Measurements from ENCODE around the gene SLC35E1.
"Not testable (repeated sequence)": the region's sequence is repeated elsewhere in the genome, so short reads cannot be mapped to it uniquely, and the experiment has no call there.

Gene SLC35E1

GRCh38 chr19:16509141-16510061 lies 62.8 kb downstream of the SLC35E1 start:
- Histone ChIP-seq H3K36me3 (ENCODE audit: control insufficient read depth, low read length) (peaks cover 33% of the 10 kb centered on the region), H3K4me2 (ENCODE audit: low read length) (no peak overlapping the region), H3F3A (ENCODE audit: control insufficient read depth, insufficient read depth) (no peaks in the 10 kb centered on the region), H3K4me3 (ENCODE audit: low read length) (no peak overlapping the region), H3K9me3 (ENCODE audit: control insufficient read depth, insufficient read depth, low read length) (no peaks in the 10 kb centered on the region), H3K27ac (ENCODE audit: low read depth, low read length) (no peak overlapping the region), H4K20me1 (ENCODE audit: control insufficient read depth, insufficient read depth, low read depth, low read length) (no peaks in the 10 kb centered on the region), H3K4me1 (ENCODE audit: control insufficient read depth, low read length) (no peaks in the 10 kb centered on the region), H3K9me2 (replicated peaks; ENCODE audit: control insufficient read depth, low read length) (no peaks in the 10 kb centered on the region), H3K79me2 (ENCODE audit: control insufficient read depth, low read length) (no peaks in the 10 kb centered on the region), H3K27me3 (ENCODE audit: control insufficient read depth, low read length) (no peaks in the 10 kb centered on the region)
- TF ChIP-seq EZH2phosphoT487 (IDR thresholded peaks at IDR 0.05; ENCODE audit: borderline replicate concordance, low read length) (no peak), CTCF (IDR thresholded peaks at IDR 0.05; ENCODE audit: low read depth, low read length, poor library complexity, severe bottlenecking) (no peak)

- no peak for TF ChIP-seq CTCF (IDR thresholded peaks at IDR 0.05; ENCODE audit: low read depth, low read length, poor library complexity, severe bottlenecking)
- no peaks in the 10 kb centered on the region for H3K9me3 ChIP-seq (ENCODE audit: control insufficient read depth, insufficient read depth, low read length)
- H3K27ac ChIP-seq (ENCODE audit: low read depth, low read length) = no peak overlapping the region
- H3K36me3 ChIP-seq (ENCODE audit: control insufficient read depth, low read length) = peaks cover 39% of the 10 kb centered on the region
- no peaks in the 10 kb centered on the region for H3K79me2 ChIP-seq (ENCODE audit: control insufficient read depth, low read length)
- no peaks in the 10 kb centered on the region for H3K27me3 ChIP-seq (ENCODE audit: control insufficient read depth, low read length)
- no peaks in the 10 kb centered on the region for H3K4me1 ChIP-seq (ENCODE audit: control insufficient read depth, low read length)
- H4K20me1 ChIP-seq (ENCODE audit: control insufficient read depth, insufficient read depth, low read depth, low read length) = no peaks in the 10 kb centered on the region
- no peak overlapping the region for H3K4me3 ChIP-seq (ENCODE audit: low read length)
- no peaks in the 10 kb centered on the region for H3K9me2 ChIP-seq (replicated peaks; ENCODE audit: control insufficient read depth, low read length)
- H3F3A ChIP-seq (ENCODE audit: control insufficient read depth, insufficient read depth) = no peaks in the 10 kb centered on the region
- H3K4me2 ChIP-seq (ENCODE audit: low read length) = no peak overlapping the region
These were observed 63.7 kb downstream of the SLC35E1 start for GRCh38 chr19:16508546-16508945.

GRCh38 chr19:16506961-16507360 lies 65.3 kb downstream of the SLC35E1 start:
- no peaks in the 10 kb centered on the region for H3K9me2 ChIP-seq (replicated peaks; ENCODE audit: control insufficient read depth, low read length)
- peaks cover 42% of the 10 kb centered on the region for H3K36me3 ChIP-seq (ENCODE audit: control insufficient read depth, low read length)
- H4K20me1 ChIP-seq (ENCODE audit: control insufficient read depth, insufficient read depth, low read depth, low read length) = no peaks in the 10 kb centered on the region
- H3K27ac ChIP-seq (ENCODE audit: low read depth, low read length) = no peak overlapping the region
- no peaks in the 10 kb centered on the region for H3F3A ChIP-seq (ENCODE audit: control insufficient read depth, insufficient read depth)
- TF ChIP-seq EZH2phosphoT487 (IDR thresholded peaks at IDR 0.05; ENCODE audit: borderline replicate concordance, low read length) (no peak), CTCF (IDR thresholded peaks at IDR 0.05; ENCODE audit: low read depth, low read length, poor library complexity, severe bottlenecking) (no peak)
- no peak overlapping the region for H3K4me2 ChIP-seq (ENCODE audit: low read length)
- no peak overlapping the region for H3K4me3 ChIP-seq (ENCODE audit: low read length)
- no peaks in the 10 kb centered on the region for H3K9me3 ChIP-seq (ENCODE audit: control insufficient read depth, insufficient read depth, low read length)
- no peaks in the 10 kb centered on the region for H3K4me1 ChIP-seq (ENCODE audit: control insufficient read depth, low read length)
- H3K79me2 ChIP-seq (ENCODE audit: control insufficient read depth, low read length) = 0 out of 2 replicates have a peak, but pooled peaks cover 3% of the 10 kb centered on the region
- H3K27me3 ChIP-seq (ENCODE audit: control insufficient read depth, low read length) = no peaks in the 10 kb centered on the region

GRCh38 chr19:16506161-16506560 lies 66.1 kb downstream of the SLC35E1 start:
- H3F3A ChIP-seq (ENCODE audit: control insufficient read depth, insufficient read depth); H3K79me2 ChIP-seq (ENCODE audit: control insufficient read depth, low read length); H4K20me1 ChIP-seq (ENCODE audit: control insufficient read depth, insufficient read depth, low read depth, low read length); H3K4me3 ChIP-seq (ENCODE audit: low read length); H3K9me2 ChIP-seq (replicated peaks; ENCODE audit: control insufficient read depth, low read length); H3K4me1 ChIP-seq (ENCODE audit: control insufficient read depth, low read length); H3K27ac ChIP-seq (ENCODE audit: low read depth, low read length); H3K9me3 ChIP-seq (ENCODE audit: control insufficient read depth, insufficient read depth, low read length); H3K27me3 ChIP-seq (ENCODE audit: control insufficient read depth, low read length); H3K4me2 ChIP-seq (ENCODE audit: low read length): not testable (repeated sequence)
- H3K36me3 ChIP-seq (ENCODE audit: control insufficient read depth, low read length) = peaks cover 42% of the 10 kb centered on the region
